K562 (cell line): ENCODE data around the gene PRPSAP1. TPM values are rescaled to one million over a fixed set of nuclear protein-coding genes. Genes with fewer than 3 reads are reported as not detected.

ENCODE experiments used
- ADNP ChIP-seq: fragments of 200-800 bp; sonication (Bioruptor generic); IDR thresholded peaks from 2 replicates; pipeline ENCODE4 v1.6.1; 2016; ENCODE audit warnings: missing genetic modification characterization, missing compliant biosample characterization
- CEBPG ChIP-seq, 3 experiments: fragments of 200-800 bp in 1 of 3; sonication (Bioruptor generic) in 1 of 3; sonication (generic) in 1 of 3; formaldehyde crosslinking in 1 of 3; IDR thresholded peaks in 2 of 3; conservative IDR thresholded peaks in 1 of 3; 2 replicates each; pipeline versions ENCODE4 v1.6.1 to v1.8.0; 2016 to 2022; ENCODE audit warnings: missing compliant biosample characterization in 2 of 3, missing genetic modification characterization in 2 of 3, mild to moderate bottlenecking in 1 of 3, missing genetic modification reagents in 1 of 3
- DMBX1 ChIP-seq: fragments of 250-450 bp; sonication (Bioruptor Pico); IDR thresholded peaks from 2 replicates; pipeline ENCODE4 v1.8.0; 2022; ENCODE audit warnings: inconsistent platforms, mild to moderate bottlenecking, moderate library complexity, borderline replicate concordance
- NCOA4 ChIP-seq: fragments of 450-650 bp; IDR thresholded peaks from 2 replicates; pipeline ENCODE4 v1.6.1; 2018; ENCODE audit warnings: mild to moderate bottlenecking; ENCODE audit not compliant: partially characterized antibody
- ZNF212 ChIP-seq: fragments of 450-650 bp; formaldehyde crosslinking; IDR thresholded peaks from 2 replicates; pipeline ENCODE4 v1.4.0; 2020; ENCODE audit warnings: mild to moderate bottlenecking
- ZNF282 ChIP-seq: sonication (generic); formaldehyde crosslinking; IDR thresholded peaks from 2 replicates; pipeline ENCODE4 v1.8.1; 2023; ENCODE audit warnings: missing genetic modification reagents
- ZNF551 ChIP-seq: fragments of 250-450 bp; sonication (Bioruptor Pico); IDR thresholded peaks from 2 replicates; pipeline ENCODE4 v1.5.0; 2021; ENCODE audit warnings: mild to moderate bottlenecking, moderate library complexity
- ZNF644 ChIP-seq: fragments of 200-800 bp; sonication (Bioruptor generic); IDR thresholded peaks from 2 replicates; pipeline ENCODE4 v1.6.1; 2016; ENCODE audit warnings: low read depth, missing genetic modification characterization, missing compliant biosample characterization
- ZNF77 ChIP-seq: fragments of 250-450 bp; sonication (Bioruptor Pico); IDR thresholded peaks from 2 replicates; pipeline ENCODE4 v1.5.0; 2020
- ZNF830 ChIP-seq: fragments of 250-450 bp; sonication (Bioruptor Pico); IDR thresholded peaks from 2 replicates; pipeline ENCODE4 v1.5.0; 2021; ENCODE audit warnings: mild to moderate bottlenecking
- polyA plus RNA-seq, 8 experiments: library from polyadenylated mRNA; depleted of rRNA in 4 of 8; stranded (reverse) in 5 of 8; unstranded in 3 of 8; fragments of >200 nt; fragmentation: Nextera tagmentation in 2 of 8; fragmentation: Illumina TruSeq in 1 of 8; extraction: Ambion mirVana in 2 of 8; extraction: Trizol in 1 of 8; gene quantifications; 2 replicates each; pipeline versions ENCODE4 v1.2.1 to v1.2.3, GENCODE V29; 2011 to 2014; ENCODE audit warnings: inconsistent platforms in 1 of 8, missing spikeins in 1 of 8
- total RNA-seq, 7 experiments: library from RNA; depleted of rRNA in 6 of 7; stranded (reverse); fragments of >200 nt in 6 of 7; fragmentation: Illumina TruSeq in 2 of 7; extraction: Trizol in 2 of 7; gene quantifications; 2 replicates each; pipeline versions ENCODE4 v1.2.1 to v1.2.3, GENCODE V29; 2011 to 2021; ENCODE audit warnings: low replicate concordance in 1 of 7
- TF ChIP-seq, protein P1 (sequence below), 2 experiments: fragments of 250-450 bp in 1 of 2; fragments of 450-650 bp in 1 of 2; sonication (Bioruptor Pico) in 1 of 2; IDR thresholded peaks; 2 replicates each; pipeline versions ENCODE4 v1.6.1 to v1.8.0; 2016 to 2021; ENCODE audit warnings: mild to moderate bottlenecking in 2 of 2, moderate library complexity in 2 of 2, missing compliant biosample characterization in 1 of 2, missing genetic modification characterization in 1 of 2
- TF ChIP-seq, protein P2 (sequence below): fragments of 200-800 bp; sonication (Bioruptor generic); IDR thresholded peaks from 2 replicates; pipeline ENCODE4 v1.6.1; 2017; ENCODE audit warnings: missing genetic modification characterization, missing compliant biosample characterization
- TF ChIP-seq, protein P3 (sequence below): sonication (generic); formaldehyde crosslinking; IDR thresholded peaks from 2 replicates; pipeline ENCODE4 v1.8.1; 2023; ENCODE audit warnings: mild to moderate bottlenecking, missing genetic modification reagents
- TF ChIP-seq, protein P4 (sequence below): fragments of 450-650 bp; IDR thresholded peaks from 2 replicates; pipeline ENCODE4 v1.7.0; 2016; ENCODE audit warnings: borderline replicate concordance
- TF ChIP-seq, protein P5 (sequence below): sonication (generic); formaldehyde crosslinking; IDR thresholded peaks from 2 replicates; pipeline ENCODE4 v1.8.1; 2023; ENCODE audit warnings: missing genetic modification reagents, mild to moderate bottlenecking, borderline replicate concordance

PRPSAP1 gene
- total and polyA plus RNA-seq, 9 of the 15 experiments (the other 6 are each of a cell fraction or from before 2014, with no cell fraction given), result 21.9 to 77.1 (median 40.8) TPM

DNA sequence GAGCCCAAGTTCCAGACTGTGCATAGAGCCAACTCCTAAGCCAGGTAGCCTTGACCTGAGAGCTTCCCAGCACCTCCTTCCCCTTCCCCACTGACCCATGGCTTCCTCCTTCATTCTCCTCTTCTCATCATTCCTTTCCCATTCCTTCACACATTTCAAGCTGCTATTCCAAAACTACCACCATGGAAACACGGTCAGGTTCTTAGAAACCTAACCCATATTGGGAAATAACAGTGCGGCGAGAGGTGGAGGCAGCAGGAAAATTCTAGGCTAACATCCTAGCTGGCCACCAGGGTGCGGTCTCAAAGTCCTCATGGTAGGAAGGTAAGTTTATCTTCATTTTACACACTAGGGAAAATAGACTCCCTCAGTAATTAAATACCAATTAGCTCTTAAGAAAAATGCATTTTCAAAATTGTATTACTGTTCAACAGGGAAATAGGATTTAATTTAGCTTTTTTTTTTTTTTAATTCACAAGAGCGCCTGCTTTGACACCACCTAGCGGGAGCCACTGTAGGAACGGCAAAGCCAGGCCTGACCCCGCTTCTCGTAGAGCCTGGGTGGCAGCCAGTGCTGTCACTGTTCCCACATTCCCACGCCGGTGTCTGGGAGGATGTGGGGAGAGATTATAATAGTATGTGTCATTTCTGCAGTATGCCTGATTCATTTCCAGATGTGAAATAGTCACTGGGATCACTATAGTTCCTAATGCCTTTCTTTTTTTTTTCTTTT is 16.7 kb upstream of the PRPSAP1 start (continued):
- TF ChIP-seq, protein P1, sequence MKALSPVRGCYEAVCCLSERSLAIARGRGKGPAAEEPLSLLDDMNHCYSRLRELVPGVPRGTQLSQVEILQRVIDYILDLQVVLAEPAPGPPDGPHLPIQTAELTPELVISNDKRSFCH (CRISPR knock-in tag; IDR thresholded peaks at IDR 0.05), result no peak
- TF ChIP-seq, protein P1 (tag; IDR thresholded peaks at IDR 0.05), result no peak
- TF ChIP-seq ZNF77 (no peak), ZNF282 (CRISPR knock-in tag) (no peak), DMBX1 (CRISPR knock-in tag) (peak; percentile 51; the same call in 1 of the 2 replicates), CEBPG (CRISPR knock-in tag; IDR thresholded peaks at IDR 0.05) (no peak), CEBPG (tag; conservative IDR thresholded peaks at IDR 0.05 in 1 of 2, IDR thresholded peaks at IDR 0.05 in 1 of 2) (peak in 1 of 2 experiments; percentile 50; a peak in 1 of 4 replicates), NCOA4 (no peak), ZNF830 (CRISPR knock-in tag) (no peak), ZNF551 (no peak), ZNF644 (no peak), ZNF212 (CRISPR knock-in tag) (no peak), ADNP (no peak)
- TF ChIP-seq, protein P2, sequence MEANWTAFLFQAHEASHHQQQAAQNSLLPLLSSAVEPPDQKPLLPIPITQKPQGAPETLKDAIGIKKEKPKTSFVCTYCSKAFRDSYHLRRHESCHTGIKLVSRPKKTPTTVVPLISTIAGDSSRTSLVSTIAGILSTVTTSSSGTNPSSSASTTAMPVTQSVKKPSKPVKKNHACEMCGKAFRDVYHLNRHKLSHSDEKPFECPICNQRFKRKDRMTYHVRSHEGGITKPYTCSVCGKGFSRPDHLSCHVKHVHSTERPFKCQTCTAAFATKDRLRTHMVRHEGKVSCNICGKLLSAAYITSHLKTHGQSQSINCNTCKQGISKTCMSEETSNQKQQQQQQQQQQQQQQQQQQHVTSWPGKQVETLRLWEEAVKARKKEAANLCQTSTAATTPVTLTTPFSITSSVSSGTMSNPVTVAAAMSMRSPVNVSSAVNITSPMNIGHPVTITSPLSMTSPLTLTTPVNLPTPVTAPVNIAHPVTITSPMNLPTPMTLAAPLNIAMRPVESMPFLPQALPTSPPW (CRISPR knock-in tag), result no peak
- TF ChIP-seq, protein P3, sequence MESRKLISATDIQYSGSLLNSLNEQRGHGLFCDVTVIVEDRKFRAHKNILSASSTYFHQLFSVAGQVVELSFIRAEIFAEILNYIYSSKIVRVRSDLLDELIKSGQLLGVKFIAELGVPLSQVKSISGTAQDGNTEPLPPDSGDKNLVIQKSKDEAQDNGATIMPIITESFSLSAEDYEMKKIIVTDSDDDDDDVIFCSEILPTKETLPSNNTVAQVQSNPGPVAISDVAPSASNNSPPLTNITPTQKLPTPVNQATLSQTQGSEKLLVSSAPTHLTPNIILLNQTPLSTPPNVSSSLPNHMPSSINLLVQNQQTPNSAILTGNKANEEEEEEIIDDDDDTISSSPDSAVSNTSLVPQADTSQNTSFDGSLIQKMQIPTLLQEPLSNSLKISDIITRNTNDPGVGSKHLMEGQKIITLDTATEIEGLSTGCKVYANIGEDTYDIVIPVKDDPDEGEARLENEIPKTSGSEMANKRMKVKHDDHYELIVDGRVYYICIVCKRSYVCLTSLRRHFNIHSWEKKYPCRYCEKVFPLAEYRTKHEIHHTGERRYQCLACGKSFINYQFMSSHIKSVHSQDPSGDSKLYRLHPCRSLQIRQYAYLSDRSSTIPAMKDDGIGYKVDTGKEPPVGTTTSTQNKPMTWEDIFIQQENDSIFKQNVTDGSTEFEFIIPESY (CRISPR knock-in tag), result peak; percentile 96
- TF ChIP-seq, protein P4, sequence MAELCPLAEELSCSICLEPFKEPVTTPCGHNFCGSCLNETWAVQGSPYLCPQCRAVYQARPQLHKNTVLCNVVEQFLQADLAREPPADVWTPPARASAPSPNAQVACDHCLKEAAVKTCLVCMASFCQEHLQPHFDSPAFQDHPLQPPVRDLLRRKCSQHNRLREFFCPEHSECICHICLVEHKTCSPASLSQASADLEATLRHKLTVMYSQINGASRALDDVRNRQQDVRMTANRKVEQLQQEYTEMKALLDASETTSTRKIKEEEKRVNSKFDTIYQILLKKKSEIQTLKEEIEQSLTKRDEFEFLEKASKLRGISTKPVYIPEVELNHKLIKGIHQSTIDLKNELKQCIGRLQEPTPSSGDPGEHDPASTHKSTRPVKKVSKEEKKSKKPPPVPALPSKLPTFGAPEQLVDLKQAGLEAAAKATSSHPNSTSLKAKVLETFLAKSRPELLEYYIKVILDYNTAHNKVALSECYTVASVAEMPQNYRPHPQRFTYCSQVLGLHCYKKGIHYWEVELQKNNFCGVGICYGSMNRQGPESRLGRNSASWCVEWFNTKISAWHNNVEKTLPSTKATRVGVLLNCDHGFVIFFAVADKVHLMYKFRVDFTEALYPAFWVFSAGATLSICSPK, result no peak
- TF ChIP-seq, protein P5, sequence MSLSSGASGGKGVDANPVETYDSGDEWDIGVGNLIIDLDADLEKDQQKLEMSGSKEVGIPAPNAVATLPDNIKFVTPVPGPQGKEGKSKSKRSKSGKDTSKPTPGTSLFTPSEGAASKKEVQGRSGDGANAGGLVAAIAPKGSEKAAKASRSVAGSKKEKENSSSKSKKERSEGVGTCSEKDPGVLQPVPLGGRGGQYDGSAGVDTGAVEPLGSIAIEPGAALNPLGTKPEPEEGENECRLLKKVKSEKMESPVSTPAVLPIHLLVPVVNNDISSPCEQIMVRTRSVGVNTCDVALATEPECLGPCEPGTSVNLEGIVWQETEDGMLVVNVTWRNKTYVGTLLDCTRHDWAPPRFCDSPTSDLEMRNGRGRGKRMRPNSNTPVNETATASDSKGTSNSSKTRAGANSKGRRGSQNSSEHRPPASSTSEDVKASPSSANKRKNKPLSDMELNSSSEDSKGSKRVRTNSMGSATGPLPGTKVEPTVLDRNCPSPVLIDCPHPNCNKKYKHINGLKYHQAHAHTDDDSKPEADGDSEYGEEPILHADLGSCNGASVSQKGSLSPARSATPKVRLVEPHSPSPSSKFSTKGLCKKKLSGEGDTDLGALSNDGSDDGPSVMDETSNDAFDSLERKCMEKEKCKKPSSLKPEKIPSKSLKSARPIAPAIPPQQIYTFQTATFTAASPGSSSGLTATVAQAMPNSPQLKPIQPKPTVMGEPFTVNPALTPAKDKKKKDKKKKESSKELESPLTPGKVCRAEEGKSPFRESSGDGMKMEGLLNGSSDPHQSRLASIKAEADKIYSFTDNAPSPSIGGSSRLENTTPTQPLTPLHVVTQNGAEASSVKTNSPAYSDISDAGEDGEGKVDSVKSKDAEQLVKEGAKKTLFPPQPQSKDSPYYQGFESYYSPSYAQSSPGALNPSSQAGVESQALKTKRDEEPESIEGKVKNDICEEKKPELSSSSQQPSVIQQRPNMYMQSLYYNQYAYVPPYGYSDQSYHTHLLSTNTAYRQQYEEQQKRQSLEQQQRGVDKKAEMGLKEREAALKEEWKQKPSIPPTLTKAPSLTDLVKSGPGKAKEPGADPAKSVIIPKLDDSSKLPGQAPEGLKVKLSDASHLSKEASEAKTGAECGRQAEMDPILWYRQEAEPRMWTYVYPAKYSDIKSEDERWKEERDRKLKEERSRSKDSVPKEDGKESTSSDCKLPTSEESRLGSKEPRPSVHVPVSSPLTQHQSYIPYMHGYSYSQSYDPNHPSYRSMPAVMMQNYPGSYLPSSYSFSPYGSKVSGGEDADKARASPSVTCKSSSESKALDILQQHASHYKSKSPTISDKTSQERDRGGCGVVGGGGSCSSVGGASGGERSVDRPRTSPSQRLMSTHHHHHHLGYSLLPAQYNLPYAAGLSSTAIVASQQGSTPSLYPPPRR, result no peak
